Stimulated activated memory B cell treated with anti-CD40 and anti-IgM and Interleukin-4, amounts not matched to agents 10 μg/mL and 1 μg/mL and 100 μg/mL, for 72 hours (primary cell): ENCODE measurements around the gene ME3.
"Not testable (repeated sequence)": the region's sequence is repeated elsewhere in the genome, so short reads cannot be mapped to it uniquely, and the experiment has no call there.

ENCODE experiments used
- ATAC-seq: fragments of 150-1000 bp; cut with Tn5 transposase; 2 replicates; pipeline ENCODE4 v1.10.0; 2021
- H3K27ac Mint-ChIP-seq: one replicate; pipeline ENCODE4 v1.8.0; 2022; ENCODE audit warnings: mild to moderate bottlenecking, mixed read lengths
- H3K27me3 Mint-ChIP-seq: one replicate; pipeline ENCODE4 v1.8.0; 2022; ENCODE audit warnings: mixed read lengths
- H3K36me3 Mint-ChIP-seq: one replicate; pipeline ENCODE4 v1.8.0; 2022; ENCODE audit warnings: mixed read lengths
- H3K4me1 Mint-ChIP-seq: one replicate; pipeline ENCODE4 v1.8.0; 2022; ENCODE audit warnings: mixed read lengths
- H3K4me3 Mint-ChIP-seq: one replicate; pipeline ENCODE4 v1.8.0; 2022; ENCODE audit warnings: mild to moderate bottlenecking, moderate library complexity, mixed read lengths
- H3K9me3 Mint-ChIP-seq: one replicate; pipeline ENCODE4 v1.8.0; 2022; ENCODE audit warnings: mixed read lengths

The ME3 gene

DNA sequence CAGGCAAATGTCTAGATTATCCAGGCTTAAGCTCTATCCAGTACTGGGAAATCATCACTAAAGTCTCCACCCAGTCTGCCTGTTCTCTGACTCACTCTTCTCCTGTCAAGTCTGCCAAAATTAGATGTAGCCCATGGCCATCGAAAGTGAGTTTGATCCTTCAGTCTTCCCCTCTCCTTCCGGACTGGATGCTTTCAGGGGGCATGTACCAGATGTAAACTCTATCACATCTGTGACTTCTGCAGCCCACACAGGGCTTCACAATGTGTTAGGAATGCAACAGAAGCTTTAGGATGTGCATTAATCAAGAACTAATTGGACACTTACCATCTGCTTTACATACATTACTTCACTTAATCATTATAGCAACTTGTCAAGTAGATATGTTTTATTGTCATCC, 12.3 kb downstream of the ME3 start:
- Mint-ChIP-seq H3K4me3 (no peak overlapping the region), H3K27ac (no peak overlapping the region), H3K9me3 (peaks cover 3% of the 10 kb centered on the region), H3K27me3 (peaks cover 5% of the 10 kb centered on the region), H3K4me1 (no peaks in the 10 kb centered on the region), H3K36me3 (no peaks in the 10 kb centered on the region)
- no peak for ATAC-seq

DNA sequence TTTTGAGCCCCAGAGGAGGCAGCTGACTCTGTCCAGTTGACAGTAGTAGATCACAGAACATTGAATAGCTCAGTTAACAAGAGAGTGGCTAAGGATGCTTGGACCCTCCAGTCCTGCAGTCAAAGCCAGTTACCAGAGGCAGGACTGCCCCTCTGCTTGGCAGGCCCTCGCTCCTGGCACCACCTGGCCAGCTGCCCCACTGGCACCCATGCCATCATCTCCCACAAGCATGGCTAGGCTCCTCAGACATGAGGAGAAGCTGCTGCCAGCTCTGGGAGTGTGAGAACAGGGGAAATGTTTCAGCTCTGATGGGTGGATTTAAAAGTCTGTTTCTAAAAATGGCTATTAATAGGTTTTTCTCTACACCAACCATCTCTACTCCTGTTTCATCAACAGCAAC, 13.9 kb downstream of the ME3 start:
- H3K27ac Mint-ChIP-seq = no peak overlapping the region
- H3K27me3 Mint-ChIP-seq = no peaks in the 10 kb centered on the region
- H3K4me1 Mint-ChIP-seq = no peaks in the 10 kb centered on the region
- no peak overlapping the region for H3K4me3 Mint-ChIP-seq
- no peaks in the 10 kb centered on the region for H3K36me3 Mint-ChIP-seq
- ATAC-seq = no peak
- H3K9me3 Mint-ChIP-seq = peaks cover 5% of the 10 kb centered on the region

DNA sequence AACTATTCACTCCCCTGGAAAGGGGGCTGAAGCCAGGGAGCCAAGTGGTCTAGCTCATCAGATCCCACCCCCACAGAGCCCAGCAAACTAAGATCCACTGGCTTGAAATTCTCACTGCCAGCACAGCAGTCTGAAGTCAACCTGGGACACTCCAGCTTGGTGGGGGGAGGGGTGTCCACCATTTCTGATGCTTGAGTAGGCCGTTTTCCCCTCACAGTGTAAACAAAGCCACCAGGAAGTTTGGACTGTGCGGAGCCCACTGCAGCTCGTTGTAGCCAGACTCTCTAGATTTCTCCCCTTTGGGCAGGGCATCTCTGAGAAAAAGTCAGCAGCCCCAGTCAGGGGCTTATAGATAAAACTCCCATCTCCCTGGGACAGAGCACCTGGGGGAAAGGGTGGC, 27.2 kb downstream of the ME3 start:
- not testable (repeated sequence) for H3K27ac Mint-ChIP-seq, H3K36me3 Mint-ChIP-seq, H3K9me3 Mint-ChIP-seq, H3K4me3 Mint-ChIP-seq, H3K4me1 Mint-ChIP-seq, ATAC-seq
- peaks cover 45% of the 10 kb centered on the region for H3K27me3 Mint-ChIP-seq

DNA sequence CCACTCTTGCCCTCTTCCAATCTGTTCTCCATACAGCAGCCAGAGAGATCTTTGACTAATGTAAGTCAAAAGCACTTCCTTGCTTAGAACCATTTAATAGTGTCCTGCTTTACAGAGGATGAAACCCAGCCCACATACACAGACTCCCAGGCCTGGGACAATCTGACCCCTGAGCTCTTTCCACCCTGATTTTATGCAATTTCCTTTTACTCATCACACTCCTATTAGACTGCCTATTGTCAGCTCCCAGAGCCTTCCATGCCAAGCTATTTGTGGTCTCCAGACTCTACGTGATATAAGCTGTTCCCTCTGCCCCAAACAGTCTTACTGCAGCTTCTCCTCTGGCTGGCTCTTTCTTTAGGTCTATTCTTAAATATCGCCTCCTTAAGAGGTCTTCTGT, 28.1 kb downstream of the ME3 start:
- no peak for ATAC-seq
- peaks cover 45% of the 10 kb centered on the region for H3K27me3 Mint-ChIP-seq
- no peaks in the 10 kb centered on the region for H3K36me3 Mint-ChIP-seq
- no peak overlapping the region for H3K27ac Mint-ChIP-seq
- H3K4me3 Mint-ChIP-seq = no peak overlapping the region
- peaks cover 9% of the 10 kb centered on the region for H3K9me3 Mint-ChIP-seq
- H3K4me1 Mint-ChIP-seq = no peaks in the 10 kb centered on the region

DNA sequence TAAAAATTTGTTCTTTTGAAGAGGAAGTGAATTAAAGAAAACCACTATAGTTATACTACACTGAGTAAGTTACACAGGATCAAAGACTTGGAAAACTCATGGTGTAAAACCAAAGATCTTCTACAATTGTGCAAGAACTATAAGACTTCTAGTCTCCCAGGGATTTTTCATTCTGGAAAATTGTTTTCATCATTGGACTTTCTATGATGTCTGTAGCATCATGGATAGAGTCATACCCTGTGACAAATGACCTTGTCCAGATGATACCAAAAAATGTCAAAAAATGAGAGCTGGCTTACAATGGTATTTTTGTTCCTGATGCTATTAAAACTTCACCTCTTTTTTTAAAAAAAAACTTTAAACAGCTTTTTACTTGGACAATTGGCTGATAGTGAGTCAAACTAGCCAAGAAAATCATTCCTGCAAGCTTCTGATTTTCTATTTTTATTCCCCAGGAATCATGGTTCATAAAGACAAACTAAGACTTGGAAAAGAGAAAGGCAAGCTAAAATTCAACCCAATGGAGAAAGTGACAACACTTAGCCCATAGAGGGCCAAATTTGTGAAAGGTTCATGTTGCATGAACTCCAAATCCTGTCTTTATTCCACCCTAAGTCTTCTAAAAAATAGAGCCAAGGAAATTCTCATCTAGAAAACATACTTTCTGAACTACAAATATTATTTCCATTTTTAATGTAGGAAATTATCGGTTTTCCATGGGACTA, 30.7 kb downstream of the ME3 start:
- no peak overlapping the region for H3K27ac Mint-ChIP-seq
- H3K4me1 Mint-ChIP-seq = no peaks in the 10 kb centered on the region
- no peak overlapping the region for H3K4me3 Mint-ChIP-seq
- H3K36me3 Mint-ChIP-seq = no peaks in the 10 kb centered on the region
- peaks cover 4% of the 10 kb centered on the region for H3K9me3 Mint-ChIP-seq
- H3K27me3 Mint-ChIP-seq = peaks cover 32% of the 10 kb centered on the region
- ATAC-seq = no peak

DNA sequence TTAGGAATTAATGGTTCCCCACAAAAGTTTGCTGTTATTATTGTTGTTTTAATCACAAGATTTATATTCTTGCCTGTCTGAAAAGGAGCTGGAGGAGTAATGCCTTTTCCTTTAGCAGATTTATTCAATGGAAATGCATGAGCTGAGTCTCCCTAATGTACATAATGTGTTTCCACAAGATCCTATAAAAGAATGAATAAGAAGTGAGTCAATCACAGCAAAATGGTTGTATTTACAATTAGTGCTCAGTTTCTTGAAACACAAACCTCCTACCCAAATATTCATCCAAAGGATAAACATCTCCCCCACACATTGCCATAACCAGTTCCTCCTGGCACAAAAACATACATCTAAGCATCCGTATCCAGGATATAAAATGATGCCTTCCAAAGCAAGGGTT, 33.3 kb downstream of the ME3 start:
- no peaks in the 10 kb centered on the region for H3K9me3 Mint-ChIP-seq
- no peak overlapping the region for H3K27ac Mint-ChIP-seq
- ATAC-seq = no peak
- no peaks in the 10 kb centered on the region for H3K4me1 Mint-ChIP-seq
- no peak overlapping the region for H3K4me3 Mint-ChIP-seq
- no peaks in the 10 kb centered on the region for H3K36me3 Mint-ChIP-seq
- peaks cover 13% of the 10 kb centered on the region for H3K27me3 Mint-ChIP-seq

DNA sequence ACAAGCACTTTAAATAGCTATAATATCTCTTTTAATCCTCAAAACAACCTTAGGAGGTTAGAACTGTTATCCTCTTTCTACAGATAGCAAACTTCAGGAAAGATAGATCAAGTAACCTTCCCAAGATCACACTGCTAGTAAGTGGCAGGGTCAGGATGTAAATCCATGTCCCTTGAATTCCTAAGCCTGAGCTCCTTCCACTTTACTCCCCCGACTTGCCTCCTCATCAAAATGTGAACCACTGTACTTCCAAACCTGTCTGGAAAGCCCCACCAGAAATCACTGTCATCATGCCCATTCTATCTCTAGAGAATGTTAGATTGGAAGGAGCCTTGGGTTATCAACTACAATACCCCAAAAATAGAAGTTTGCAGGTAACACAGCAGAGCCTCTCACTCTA, 33.7 kb downstream of the ME3 start:
- Mint-ChIP-seq H3K4me3 (no peak overlapping the region), H3K27me3 (peaks cover 9% of the 10 kb centered on the region), H3K4me1 (no peaks in the 10 kb centered on the region), H3K9me3 (no peaks in the 10 kb centered on the region), H3K27ac (no peak overlapping the region), H3K36me3 (no peaks in the 10 kb centered on the region)
- no peak for ATAC-seq

DNA sequence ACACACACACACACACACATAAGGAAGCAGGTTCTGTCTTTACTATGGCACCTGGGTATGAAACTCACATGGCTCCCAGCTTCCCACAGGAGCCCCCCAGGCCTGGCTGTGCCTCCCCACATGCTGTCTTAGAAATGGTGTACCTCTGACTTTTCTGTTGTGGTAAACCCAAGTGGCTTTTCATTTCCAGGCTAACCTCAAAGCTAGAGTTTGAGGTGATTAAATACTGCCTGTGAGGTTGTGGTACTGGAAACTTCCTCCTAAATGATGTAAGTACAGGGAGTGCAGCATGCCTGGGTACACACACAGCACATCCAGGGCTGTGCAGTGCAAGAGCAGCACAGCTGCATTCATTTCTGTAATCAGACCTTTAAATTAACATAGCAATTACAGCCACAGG, 34.4 kb downstream of the ME3 start:
- Mint-ChIP-seq H3K36me3 (no peaks in the 10 kb centered on the region), H3K4me3 (no peak overlapping the region), H3K27me3 (peaks cover 2% of the 10 kb centered on the region), H3K27ac (no peak overlapping the region), H3K9me3 (no peaks in the 10 kb centered on the region), H3K4me1 (no peaks in the 10 kb centered on the region)
- peak; percentile 44 for ATAC-seq

DNA sequence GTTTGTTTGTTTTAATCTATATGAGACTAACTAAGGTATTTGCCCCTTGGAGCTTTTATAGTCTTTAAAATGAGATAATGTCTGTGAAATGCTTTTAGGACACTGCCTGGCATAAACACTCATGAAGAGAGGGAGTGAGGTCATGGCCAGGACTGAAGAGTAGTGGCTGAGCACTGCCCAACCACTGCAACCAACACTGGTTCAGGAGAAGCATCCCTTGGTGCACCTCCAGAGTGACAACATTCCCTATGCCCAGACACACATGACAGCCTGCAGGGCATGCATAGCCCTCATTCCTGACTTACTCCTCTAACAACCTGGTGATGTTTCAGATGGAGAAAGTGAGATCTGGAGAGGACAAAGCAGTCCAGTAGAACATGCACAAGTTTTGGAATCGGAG, 36.1 kb downstream of the ME3 start:
- Mint-ChIP-seq H3K36me3 (no peaks in the 10 kb centered on the region), H3K27ac (no peak overlapping the region), H3K27me3 (no peaks in the 10 kb centered on the region), H3K9me3 (no peaks in the 10 kb centered on the region), H3K4me1 (no peaks in the 10 kb centered on the region), H3K4me3 (no peak overlapping the region)
- ATAC-seq = no peak

DNA sequence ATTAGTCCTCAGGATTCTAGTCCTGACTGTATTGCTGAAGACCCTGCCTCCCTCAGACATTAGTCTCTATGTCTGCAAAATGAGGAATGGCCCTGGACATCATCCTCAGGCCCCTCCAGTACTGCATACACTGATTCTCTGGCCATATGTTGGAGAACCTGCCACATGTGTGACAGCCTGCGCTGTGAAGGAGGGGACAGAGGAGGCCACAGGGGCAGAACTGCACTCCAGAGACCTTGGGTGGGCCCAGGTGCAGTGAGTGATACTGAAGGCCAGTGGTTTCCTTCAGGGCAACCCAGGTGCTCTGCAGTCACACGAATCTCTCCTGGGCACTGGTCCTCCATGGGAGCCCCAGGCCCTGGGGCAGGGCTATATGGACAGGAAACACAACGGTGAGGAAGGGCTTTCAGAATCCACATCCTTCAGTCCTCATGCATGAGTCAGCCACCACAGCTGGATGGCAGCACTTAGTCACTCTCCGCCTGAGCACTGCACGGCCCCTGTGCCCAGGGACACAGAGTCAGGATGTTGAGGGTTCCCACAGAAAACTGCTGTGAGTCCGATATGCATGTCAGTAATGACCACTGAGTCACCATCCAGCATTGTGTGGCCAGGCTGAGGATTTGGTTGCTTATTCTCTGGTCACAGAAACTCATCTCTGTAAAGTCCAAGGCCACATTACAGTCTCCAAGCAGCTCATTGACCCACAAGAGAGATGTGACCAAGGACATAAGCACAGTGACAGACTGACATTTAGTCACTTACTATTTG, 39.7 kb downstream of the ME3 start:
- Mint-ChIP-seq H3K36me3 (no peaks in the 10 kb centered on the region), H3K27ac (no peak overlapping the region), H3K9me3 (no peaks in the 10 kb centered on the region), H3K27me3 (no peaks in the 10 kb centered on the region), H3K4me1 (no peaks in the 10 kb centered on the region), H3K4me3 (no peak overlapping the region)
- ATAC-seq = no peak

DNA sequence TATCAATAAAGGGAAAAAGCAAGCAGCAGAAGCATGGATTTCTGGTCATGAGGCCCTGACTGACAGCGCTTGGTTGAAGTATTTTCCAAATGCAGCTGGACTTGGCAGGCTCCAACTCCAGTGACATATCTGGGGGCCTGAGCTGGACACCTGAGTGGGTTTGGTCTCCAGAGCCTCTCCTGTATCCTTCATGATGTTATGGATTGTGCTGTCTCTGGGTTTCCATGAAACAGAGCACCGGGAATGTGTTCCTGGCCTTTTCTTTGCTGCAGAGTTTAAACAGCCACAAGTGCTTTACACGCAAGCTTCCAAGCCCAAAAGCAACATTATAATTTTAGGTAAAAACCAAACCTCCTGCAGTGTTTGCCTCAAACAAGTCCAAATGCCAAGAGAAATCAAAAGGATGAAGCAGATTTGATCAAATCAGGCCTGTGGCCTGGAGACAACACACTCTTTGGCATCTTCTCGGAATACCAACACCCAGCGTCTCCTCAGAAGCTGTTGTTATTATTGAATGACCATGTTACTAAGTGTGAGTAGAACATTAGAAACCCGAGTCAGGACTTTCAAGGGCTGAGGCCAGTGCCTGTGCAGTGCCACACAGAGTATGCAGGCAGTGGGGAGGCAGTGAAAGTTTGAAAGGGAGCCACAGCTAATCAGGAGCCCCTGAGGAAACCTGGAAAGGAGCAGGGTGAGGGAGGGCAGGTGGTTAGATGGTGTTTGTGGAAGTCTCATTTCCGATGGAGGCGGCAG, 42.0 kb downstream of the ME3 start:
- Mint-ChIP-seq H3K36me3 (no peaks in the 10 kb centered on the region), H3K9me3 (no peaks in the 10 kb centered on the region), H3K27me3 (no peaks in the 10 kb centered on the region), H3K27ac (no peak overlapping the region), H3K4me3 (no peak overlapping the region), H3K4me1 (no peaks in the 10 kb centered on the region)
- no peak for ATAC-seq

DNA sequence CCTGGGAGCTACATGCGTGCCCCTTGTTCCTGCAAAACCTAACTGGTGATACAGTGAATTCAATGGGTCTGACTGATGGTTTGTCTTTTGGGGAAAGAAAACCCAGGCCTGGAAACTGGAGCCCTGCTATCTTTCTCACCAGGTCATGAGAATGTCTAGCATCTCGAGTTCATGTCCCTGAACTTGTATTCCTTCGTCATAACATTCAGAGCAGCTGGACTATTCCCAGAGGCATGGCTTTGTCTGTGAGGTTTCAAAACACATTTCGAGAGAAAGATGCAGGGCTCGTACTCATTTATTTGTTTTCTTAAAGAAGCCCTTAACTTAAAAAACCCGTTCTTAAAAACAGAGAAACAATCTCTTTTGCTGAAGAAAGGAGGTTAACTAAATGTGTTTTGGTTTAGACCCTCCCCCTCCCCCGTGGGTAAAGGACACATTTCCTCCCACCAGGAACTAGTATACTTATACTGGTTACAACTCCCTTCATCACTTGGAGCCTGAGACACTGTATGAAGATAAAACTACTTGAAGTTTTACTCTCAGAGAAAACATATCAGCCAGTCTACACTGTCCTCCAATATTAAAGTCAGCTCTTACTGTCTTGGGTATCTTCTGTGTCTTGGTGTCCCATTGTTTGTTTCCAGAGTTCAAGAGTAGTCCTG, 43.2 kb downstream of the ME3 start:
- no peaks in the 10 kb centered on the region for H3K36me3 Mint-ChIP-seq

DNA sequence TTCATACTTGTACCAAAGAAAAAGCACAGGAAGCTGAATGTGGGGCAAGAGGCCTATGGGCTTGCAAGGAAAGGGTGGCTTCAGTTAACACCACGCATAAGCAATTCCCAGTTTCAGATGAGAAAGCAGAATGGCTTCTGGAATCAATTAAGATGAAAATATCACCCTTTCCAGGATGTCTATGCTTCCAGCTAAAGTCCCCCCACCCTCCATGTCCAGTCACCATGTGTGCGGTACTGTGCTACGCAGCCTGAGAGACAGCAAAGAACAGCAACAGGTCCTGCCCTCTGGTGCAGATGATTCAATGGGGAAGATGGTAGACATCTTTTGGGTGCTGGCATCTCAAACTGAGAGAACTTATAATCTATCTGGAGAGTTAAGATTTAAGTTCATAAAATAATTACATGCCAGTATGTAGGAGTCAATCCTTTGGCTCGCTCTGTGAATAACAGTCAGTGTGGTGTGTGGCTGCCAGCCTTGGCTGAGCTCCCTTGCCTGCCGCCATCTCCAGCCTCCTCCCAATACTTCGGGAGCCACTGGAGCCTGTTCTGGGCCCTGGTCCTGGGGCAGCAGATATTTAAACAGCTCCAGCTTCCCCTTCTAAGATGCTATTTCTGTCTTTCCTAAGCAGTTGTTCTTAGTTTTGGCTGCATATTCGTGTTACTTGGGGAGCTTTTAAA, 44.5 kb downstream of the ME3 start:
- Mint-ChIP-seq H3K36me3 (no peaks in the 10 kb centered on the region), H3K4me3 (no peak overlapping the region), H3K27me3 (peaks cover 14% of the 10 kb centered on the region), H3K4me1 (no peaks in the 10 kb centered on the region), H3K27ac (no peak overlapping the region), H3K9me3 (no peaks in the 10 kb centered on the region)
- no peak for ATAC-seq

More for the DNA sequence above, 43.2 kb downstream of the ME3 start:
- no peak for ATAC-seq
- peaks cover 9% of the 10 kb centered on the region for H3K27me3 Mint-ChIP-seq
- no peak overlapping the region for H3K4me3 Mint-ChIP-seq
- H3K27ac Mint-ChIP-seq = no peak overlapping the region
- no peaks in the 10 kb centered on the region for H3K4me1 Mint-ChIP-seq
- no peaks in the 10 kb centered on the region for H3K9me3 Mint-ChIP-seq

DNA sequence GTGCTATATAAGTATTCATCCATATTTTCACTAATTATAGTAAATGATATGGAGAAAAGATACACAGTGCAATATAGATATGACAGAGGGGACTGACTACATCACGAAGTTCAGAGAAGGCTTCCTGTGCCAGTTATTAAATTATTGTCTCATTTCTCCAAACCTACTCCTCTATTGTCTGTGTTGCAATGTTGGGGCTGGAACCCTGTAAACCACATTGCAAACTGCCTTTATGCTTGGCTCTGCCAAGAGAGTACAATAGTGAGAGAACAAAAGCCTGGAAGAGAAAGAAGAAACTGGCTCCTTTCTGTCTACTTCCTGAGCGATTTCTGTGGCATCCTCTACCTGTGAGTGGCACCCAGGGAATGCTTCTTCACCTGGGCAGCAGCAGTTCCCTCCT, 46.4 kb downstream of the ME3 start:
- ATAC-seq = no peak
- Mint-ChIP-seq H3K27me3 (peaks cover 14% of the 10 kb centered on the region), H3K36me3 (no peaks in the 10 kb centered on the region), H3K4me1 (no peaks in the 10 kb centered on the region), H3K4me3 (no peak overlapping the region), H3K27ac (no peak overlapping the region), H3K9me3 (no peaks in the 10 kb centered on the region)

DNA sequence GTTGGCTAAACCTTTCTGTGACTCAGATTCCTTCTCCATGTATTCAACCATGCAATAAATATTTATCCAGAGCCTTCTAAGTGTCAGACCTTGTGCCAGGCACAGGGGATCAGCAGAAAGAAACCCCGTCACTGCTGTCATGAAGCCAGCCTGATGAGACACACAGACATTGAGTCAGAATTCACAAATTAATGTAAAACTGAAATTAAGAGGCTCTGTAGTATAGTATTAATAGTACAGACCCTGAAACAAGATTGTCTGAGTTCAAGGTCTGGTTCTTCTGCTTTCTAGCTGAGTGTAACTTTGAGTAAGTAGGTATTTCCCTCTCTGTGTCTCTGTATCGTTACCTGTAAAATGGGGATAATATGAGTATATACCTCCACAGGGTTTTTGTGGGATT, 46.9 kb downstream of the ME3 start:
- no peaks in the 10 kb centered on the region for H3K4me1 Mint-ChIP-seq
- peaks cover 14% of the 10 kb centered on the region for H3K27me3 Mint-ChIP-seq
- H3K4me3 Mint-ChIP-seq = no peak overlapping the region
- no peaks in the 10 kb centered on the region for H3K36me3 Mint-ChIP-seq
- no peak overlapping the region for H3K27ac Mint-ChIP-seq
- no peaks in the 10 kb centered on the region for H3K9me3 Mint-ChIP-seq
- no peak for ATAC-seq
